IPS DF 19.7 (cell line): ENCODE data around the gene PHLPP1.

Source experiments
- DNase-seq: peaks from one replicate; pipeline ENCODE4 v3.0.0-alpha.2; 2013; ENCODE audit warnings: low read depth, low spot score

PHLPP1 gene

GRCh38 chr18:62938006-62938405 is 222.7 kb downstream of the PHLPP1 start:
- no peak for DNase-seq

GRCh38 chr18:62938487-62938886 is 223.1 kb downstream of the PHLPP1 start:
- DNase-seq, result no peak

GRCh38 chr18:62939433-62939832 is 224.1 kb downstream of the PHLPP1 start:
- DNase-seq, result no peak

- no peak for DNase-seq
Measured at GRCh38 chr18:62939926-62940325, 224.6 kb downstream of the PHLPP1 start.

GRCh38 chr18:62942578-62942977 is 227.2 kb downstream of the PHLPP1 start:
- no peak for DNase-seq

GRCh38 chr18:62944454-62944853 is 229.1 kb downstream of the PHLPP1 start:
- no peak for DNase-seq

GRCh38 chr18:62948788-62949187 is 233.4 kb downstream of the PHLPP1 start:
- no peak for DNase-seq

- DNase-seq, result no peak
Measured at GRCh38 chr18:62950246-62950645, 234.9 kb downstream of the PHLPP1 start.

GRCh38 chr18:62952807-62953206 is 237.5 kb downstream of the PHLPP1 start:
- no peak for DNase-seq

GRCh38 chr18:62953663-62954062 is 238.3 kb downstream of the PHLPP1 start:
- no peak for DNase-seq

GRCh38 chr18:62954366-62954765 is 239.0 kb downstream of the PHLPP1 start:
- DNase-seq, result no peak

GRCh38 chr18:62957885-62958472 is 242.6 kb downstream of the PHLPP1 start:
- DNase-seq, result peak; percentile 20

- no peak for DNase-seq
Measured at GRCh38 chr18:62959481-62959880, 244.1 kb downstream of the PHLPP1 start.

- DNase-seq, result no peak
Measured at GRCh38 chr18:62963507-62963906, 248.2 kb downstream of the PHLPP1 start.

GRCh38 chr18:62964432-62964831 is 249.1 kb downstream of the PHLPP1 start:
- no peak for DNase-seq

GRCh38 chr18:62967089-62967488 is 251.7 kb downstream of the PHLPP1 start:
- no peak for DNase-seq

- DNase-seq, result no peak
Measured at GRCh38 chr18:62973689-62974088, 258.3 kb downstream of the PHLPP1 start.

GRCh38 chr18:62974388-62974787 is 259.0 kb downstream of the PHLPP1 start:
- DNase-seq, result no peak

GRCh38 chr18:62974928-62975675 is 259.8 kb downstream of the PHLPP1 start:
- no peak for DNase-seq

- no peak for DNase-seq
Measured at GRCh38 chr18:62975785-62976184, 260.4 kb downstream of the PHLPP1 start.

GRCh38 chr18:62976227-62976626 is 260.9 kb downstream of the PHLPP1 start:
- no peak for DNase-seq

- no peak for DNase-seq
Measured at GRCh38 chr18:62977512-62977911, 262.2 kb downstream of the PHLPP1 start.

GRCh38 chr18:62978251-62979049 is 263.1 kb downstream of the PHLPP1 start:
- DNase-seq, result no peak
